ENCODE data around the gene NUP93. TPM values are rescaled to one million over a fixed set of nuclear protein-coding genes. Genes with fewer than 3 reads are reported as not detected.
"Not testable (repeated sequence)": the region's sequence is repeated elsewhere in the genome, so short reads cannot be mapped to it uniquely, and the experiment has no call there.

The NUP93 gene
- total RNA-seq, 1 donor from 2014 or later, result 13.2 TPM

- ATAC-seq, result no peak
These were observed 135.0 kb downstream of the NUP93 start, which contains the start of gene SLC12A3 for GRCh38 chr16:56864960-56865359. Gene SLC12A3 (plus strand): TSS chr16:56865207. CDS start chr16:56865236, 29 bp downstream.

DNA sequence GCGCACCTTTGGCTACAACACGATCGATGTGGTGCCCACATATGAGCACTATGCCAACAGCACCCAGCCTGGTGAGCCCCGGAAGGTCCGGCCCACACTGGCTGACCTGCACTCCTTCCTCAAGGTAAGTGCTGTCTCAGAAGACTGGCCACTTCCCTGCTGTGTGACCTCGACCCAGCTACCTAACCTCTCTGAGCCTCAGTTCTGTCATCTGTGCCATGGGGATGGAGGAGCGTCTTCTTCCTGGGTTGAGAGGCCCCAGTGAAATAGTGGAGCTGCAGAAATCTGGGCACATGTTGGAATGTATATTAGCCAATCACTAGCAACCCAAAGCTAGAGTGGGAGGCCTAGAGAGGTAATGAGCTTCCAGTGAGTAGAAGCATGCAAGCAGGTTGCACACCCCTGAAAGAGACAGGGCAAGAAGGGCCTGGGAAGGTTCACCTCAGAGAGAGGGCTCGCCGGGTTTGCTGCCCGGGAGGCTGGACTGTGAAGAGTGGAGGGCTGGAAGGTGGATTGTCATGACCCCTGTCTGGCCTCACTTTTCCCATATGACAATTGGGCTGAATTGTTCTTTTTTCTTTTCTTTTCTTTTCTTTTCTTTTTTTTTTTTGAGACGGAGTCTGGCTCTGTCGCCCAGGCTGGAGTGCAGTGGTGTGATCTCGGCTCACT, 135.6 kb downstream of the NUP93 start:
- ATAC-seq (no peak), DNase-seq (ENCODE audit: low spot score) (no peak)

More at GRCh38 chr16:56864960-56865359, 135.0 kb downstream of the NUP93 start, which contains the start of gene SLC12A3:
- no peak for DNase-seq (ENCODE audit: low spot score)

- ATAC-seq (peak; percentile 80), DNase-seq (ENCODE audit: low spot score) (no peak)
These were observed 137.3 kb downstream of the NUP93 start for GRCh38 chr16:56866955-56867830.

DNA sequence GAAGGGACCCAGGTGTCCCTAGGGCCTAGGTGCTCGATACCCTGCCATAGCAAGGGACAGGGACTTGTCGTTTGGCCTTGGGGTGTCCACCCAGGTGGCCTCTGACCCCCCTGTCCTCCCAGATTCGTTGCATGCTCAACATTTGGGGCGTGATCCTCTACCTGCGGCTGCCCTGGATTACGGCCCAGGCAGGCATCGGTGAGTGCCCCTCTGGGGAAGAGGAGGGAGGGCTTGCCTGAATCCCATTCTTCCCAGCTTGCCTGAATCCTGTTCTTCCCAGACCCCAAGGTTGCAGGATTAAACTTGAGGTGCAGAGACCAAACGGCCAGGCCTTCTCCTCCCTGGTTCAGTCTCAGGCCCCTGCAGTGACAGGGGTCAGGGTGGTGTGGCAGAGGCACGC, 138.2 kb downstream of the NUP93 start:
- ATAC-seq, result no peak
- DNase-seq (ENCODE audit: low spot score), result no peak

DNA sequence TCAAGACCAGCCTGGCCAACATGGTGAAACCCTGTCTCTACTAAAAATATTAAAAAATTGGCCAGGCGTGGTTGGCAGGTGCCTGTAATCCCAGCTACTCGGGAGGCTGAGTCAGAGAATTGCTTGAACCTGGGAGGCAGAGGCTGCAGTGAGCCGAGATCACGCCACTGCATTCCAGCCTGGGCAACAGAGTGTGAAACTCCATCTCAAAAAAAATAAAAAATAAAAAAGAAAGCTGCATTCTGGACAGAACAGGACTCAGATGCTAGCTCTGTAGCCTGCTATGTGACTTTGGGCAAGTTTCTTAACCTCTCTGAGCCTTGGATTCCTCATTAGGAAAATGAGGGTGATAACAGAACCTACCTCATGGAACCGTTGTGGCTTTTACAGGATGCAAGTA, 138.8 kb downstream of the NUP93 start:
- not testable (repeated sequence) for DNase-seq (ENCODE audit: low spot score); ATAC-seq

DNA sequence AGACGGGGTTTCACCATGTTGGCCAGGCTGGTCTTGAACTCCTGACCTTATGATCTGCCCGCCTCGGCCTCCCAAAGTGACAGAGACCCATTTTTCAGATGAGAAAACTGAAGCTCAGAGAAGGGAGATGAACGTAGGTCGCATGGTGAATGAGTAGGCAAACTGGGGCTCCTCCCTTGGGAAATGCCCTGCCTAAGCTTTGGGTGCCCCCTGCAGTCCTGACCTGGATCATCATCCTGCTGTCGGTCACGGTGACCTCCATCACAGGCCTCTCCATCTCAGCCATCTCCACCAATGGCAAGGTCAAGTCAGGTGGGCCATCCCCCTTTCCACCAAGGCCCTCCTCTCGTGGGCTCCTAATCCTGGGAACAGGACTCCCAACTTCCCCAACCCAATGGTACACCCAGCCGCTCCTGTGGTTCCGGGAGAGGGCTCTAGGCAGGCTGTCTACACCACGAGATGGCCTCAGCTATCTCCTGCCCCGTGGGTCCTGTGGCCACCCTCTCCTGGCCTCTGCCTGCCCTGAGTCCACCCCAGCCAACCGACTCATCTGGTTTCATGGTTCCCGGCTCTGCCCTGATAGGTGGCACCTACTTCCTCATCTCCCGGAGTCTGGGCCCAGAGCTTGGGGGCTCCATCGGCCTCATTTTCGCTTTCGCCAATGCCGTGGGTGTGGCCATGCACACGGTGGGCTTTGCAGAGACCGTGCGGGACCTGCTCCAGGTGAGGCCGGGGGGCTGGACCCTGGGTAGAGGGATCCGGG, 139.8 kb downstream of the NUP93 start:
- ATAC-seq, result peak; percentile 77

DNA sequence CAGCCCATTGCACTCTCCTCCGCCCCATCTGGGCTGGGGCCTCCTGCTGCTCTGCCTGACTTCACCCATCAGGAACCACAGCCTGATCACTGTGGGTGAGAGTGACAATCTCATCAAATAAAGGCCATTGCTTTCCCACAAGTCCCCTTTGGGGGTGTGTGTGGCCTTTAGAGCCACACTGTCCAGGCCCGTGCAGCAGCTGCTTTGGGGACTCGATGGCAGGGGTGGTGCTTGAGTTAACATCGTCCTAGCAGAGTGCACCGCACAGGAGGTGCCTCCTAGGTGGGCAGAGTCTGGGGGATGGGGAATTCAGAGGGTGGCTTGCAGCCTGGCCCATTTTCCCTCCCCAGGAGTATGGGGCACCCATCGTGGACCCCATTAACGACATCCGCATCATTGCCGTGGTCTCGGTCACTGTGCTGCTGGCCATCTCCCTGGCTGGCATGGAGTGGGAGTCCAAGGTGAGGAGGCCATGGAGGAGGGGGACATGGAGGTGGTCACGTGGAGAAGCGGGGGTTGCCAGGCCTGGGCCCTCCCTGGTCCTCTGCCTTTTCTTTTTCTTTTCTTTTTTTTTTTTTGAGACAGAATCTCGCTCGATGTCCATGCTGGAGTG, 140.5 kb downstream of the NUP93 start:
- DNase-seq (ENCODE audit: low spot score), result no peak
- ATAC-seq, result no peak

More for the DNA sequence above, 139.8 kb downstream of the NUP93 start:
- DNase-seq (ENCODE audit: low spot score), result no peak

DNA sequence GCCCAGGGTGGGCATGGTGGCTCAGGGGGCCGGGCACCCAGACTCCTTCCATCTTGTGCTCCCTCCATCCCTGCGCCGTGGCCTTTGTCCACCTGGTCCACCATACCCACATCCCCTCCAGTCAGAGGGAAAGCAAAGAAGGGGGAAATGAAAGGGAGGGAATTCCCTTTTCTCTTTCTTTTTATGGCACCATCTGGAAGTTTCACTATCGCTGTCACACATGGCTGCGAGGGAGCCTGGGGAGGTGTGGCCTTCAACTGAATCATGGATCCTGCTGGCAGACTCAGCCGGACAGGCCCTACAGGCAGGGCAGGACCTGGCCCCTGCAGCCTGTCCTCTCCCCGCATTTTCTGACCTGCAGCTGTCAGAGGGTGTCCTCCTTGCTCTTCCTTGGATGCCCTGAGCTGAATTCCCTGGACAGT, 141.3 kb downstream of the NUP93 start:
- DNase-seq (ENCODE audit: low spot score) (no peak), ATAC-seq (no peak)

GRCh38 chr16:56872863-56873391, 143.0 kb downstream of the NUP93 start:
- ATAC-seq, result no peak

DNA sequence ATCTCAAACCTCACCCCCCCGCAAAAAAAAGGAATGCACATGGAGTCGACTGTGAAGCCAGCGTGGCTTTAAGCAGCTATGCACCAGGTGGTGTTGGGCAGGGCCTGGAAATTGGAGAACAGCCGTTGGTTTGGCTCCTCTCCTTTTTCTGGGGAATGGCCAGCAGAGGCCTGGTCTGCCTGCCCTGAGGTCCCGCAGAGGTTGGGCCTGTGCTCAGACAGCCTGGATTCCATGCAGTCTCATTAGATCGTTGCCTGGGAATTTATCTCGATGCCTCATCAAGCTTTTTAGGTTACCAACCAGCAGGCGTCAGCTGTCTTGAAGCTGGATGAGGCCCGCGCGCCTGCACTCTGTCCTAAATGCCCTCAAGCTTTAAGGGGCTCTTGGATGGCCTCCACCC, 144.9 kb downstream of the NUP93 start:
- no peak for ATAC-seq
- no peak for DNase-seq (ENCODE audit: low spot score)

More at GRCh38 chr16:56872863-56873391, 143.0 kb downstream of the NUP93 start:
- DNase-seq (ENCODE audit: low spot score), result no peak

DNA sequence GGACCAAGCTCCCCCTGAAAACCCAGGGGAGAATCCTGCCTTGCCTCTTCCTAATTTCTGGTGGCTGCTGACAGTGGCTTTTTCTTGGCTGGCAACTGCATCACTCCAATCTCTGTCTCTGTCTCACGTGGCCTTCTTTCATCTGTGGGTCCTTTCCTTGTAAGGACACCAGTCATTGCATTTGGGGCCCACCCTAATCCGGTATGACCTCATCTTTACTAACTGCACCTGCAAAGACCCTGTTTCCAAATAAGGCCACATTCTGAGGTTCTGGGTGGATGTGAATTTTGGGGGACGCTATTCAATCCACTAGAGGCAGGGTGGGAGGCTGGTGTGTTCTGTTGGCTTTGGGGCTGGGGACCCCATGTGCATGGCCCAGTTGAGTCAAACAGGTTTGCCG, 146.1 kb downstream of the NUP93 start:
- DNase-seq (ENCODE audit: low spot score) (no peak), ATAC-seq (no peak)

GRCh38 chr16:56877486-56878182, 147.7 kb downstream of the NUP93 start:
- ATAC-seq, result no peak
- no peak for DNase-seq (ENCODE audit: low spot score)

DNA sequence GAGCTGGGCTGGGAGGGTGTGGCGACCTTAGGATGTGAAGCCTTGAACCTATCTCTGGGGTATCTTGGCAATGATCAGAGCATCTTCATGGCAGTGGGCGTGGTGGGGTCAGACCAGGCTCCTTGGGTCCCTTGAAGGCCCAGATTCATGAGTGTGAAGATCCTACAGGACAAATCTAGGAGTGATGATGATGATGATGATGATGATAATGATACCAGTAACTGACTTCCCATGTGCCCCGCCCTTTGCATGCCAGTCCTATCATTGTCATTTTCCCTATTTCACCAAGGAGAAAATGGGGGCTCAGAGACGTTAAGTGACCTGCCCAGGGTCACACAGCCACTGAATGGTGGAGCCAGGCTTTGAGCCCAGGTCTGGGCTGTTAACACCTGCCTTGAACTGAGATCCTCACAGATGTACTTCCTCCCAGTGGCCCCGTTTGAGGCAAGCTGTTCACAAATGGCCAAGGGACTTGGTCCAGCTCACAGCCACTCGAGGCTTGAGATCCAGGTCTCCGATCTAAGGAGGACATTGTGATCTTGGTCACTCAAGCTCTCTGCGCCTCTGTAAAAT, 148.4 kb downstream of the NUP93 start:
- ATAC-seq (no peak), DNase-seq (ENCODE audit: low spot score) (no peak)

GRCh38 chr16:56879276-56879675, 149.3 kb downstream of the NUP93 start:
- DNase-seq (ENCODE audit: low spot score), result no peak

GRCh38 chr16:56880176-56880575, 150.2 kb downstream of the NUP93 start:
- ATAC-seq, result no peak
- DNase-seq (ENCODE audit: low spot score), result no peak

More at GRCh38 chr16:56879276-56879675, 149.3 kb downstream of the NUP93 start:
- no peak for ATAC-seq

- ATAC-seq (no peak), DNase-seq (ENCODE audit: low spot score) (no peak)
These were observed 150.8 kb downstream of the NUP93 start for GRCh38 chr16:56880685-56881084.

- no peak for DNase-seq (ENCODE audit: low spot score)
- ATAC-seq, result no peak
These were observed 152.3 kb downstream of the NUP93 start for GRCh38 chr16:56882077-56882800.

- no peak for DNase-seq (ENCODE audit: low spot score)
- ATAC-seq, result no peak
These were observed 153.7 kb downstream of the NUP93 start for GRCh38 chr16:56883586-56883985.

Measured in left lobe of liver (tissue), 2 donors.